ENCODE measurements around the gene SLC8A1.

The SLC8A1 gene

GRCh38 chr2:40230707-40231432 is 221.0 kb downstream of the SLC8A1 start:
- DNase-seq (ENCODE audit: low read depth), result no peak

- no peak for DNase-seq (ENCODE audit: low read depth)
Observed at GRCh38 chr2:40230186-40230585, 221.7 kb downstream of the SLC8A1 start.

GRCh38 chr2:40228310-40228709 is 223.6 kb downstream of the SLC8A1 start:
- no peak for DNase-seq (ENCODE audit: low read depth)

- DNase-seq (ENCODE audit: low read depth), result no peak
Observed at GRCh38 chr2:40227210-40227609, 224.7 kb downstream of the SLC8A1 start.

- no peak for DNase-seq (ENCODE audit: low read depth)
Observed at GRCh38 chr2:40226637-40227036, 225.3 kb downstream of the SLC8A1 start.

GRCh38 chr2:40225670-40226210 is 226.2 kb downstream of the SLC8A1 start:
- no peak for DNase-seq (ENCODE audit: low read depth)

- DNase-seq (ENCODE audit: low read depth), result no peak
Observed at GRCh38 chr2:40224318-40224717, 227.6 kb downstream of the SLC8A1 start.

GRCh38 chr2:40220177-40220925 is 231.5 kb downstream of the SLC8A1 start:
- no peak for DNase-seq (ENCODE audit: low read depth)

- no peak for DNase-seq (ENCODE audit: low read depth)
Observed at GRCh38 chr2:40219141-40219540, 232.7 kb downstream of the SLC8A1 start.

- no peak for DNase-seq (ENCODE audit: low read depth)
Observed at GRCh38 chr2:40218679-40219078, 233.2 kb downstream of the SLC8A1 start.

GRCh38 chr2:40213619-40214018 is 238.3 kb downstream of the SLC8A1 start:
- DNase-seq (ENCODE audit: low read depth), result no peak

- no peak for DNase-seq (ENCODE audit: low read depth)
Observed at GRCh38 chr2:40213071-40213470, 238.8 kb downstream of the SLC8A1 start.

GRCh38 chr2:40210968-40211353 is 240.9 kb downstream of the SLC8A1 start:
- no peak for DNase-seq (ENCODE audit: low read depth)

GRCh38 chr2:40210344-40210967 is 241.4 kb downstream of the SLC8A1 start:
- DNase-seq (ENCODE audit: low read depth), result no peak

GRCh38 chr2:40209761-40210160 is 242.1 kb downstream of the SLC8A1 start:
- DNase-seq (ENCODE audit: low read depth), result no peak

- DNase-seq (ENCODE audit: low read depth), result no peak
Observed at GRCh38 chr2:40208463-40208862, 243.4 kb downstream of the SLC8A1 start.

- DNase-seq (ENCODE audit: low read depth), result no peak
Observed at GRCh38 chr2:40204268-40204667, 247.6 kb downstream of the SLC8A1 start.

- DNase-seq (ENCODE audit: low read depth), result no peak
Observed at GRCh38 chr2:40202798-40203400, 249.0 kb downstream of the SLC8A1 start.

- no peak for DNase-seq (ENCODE audit: low read depth)
Observed at GRCh38 chr2:40201425-40201824, 250.5 kb downstream of the SLC8A1 start.

- DNase-seq (ENCODE audit: low read depth), result no peak
Observed at GRCh38 chr2:40200366-40200915, 251.4 kb downstream of the SLC8A1 start.

GRCh38 chr2:40199771-40200170 is 252.1 kb downstream of the SLC8A1 start:
- no peak for DNase-seq (ENCODE audit: low read depth)

- DNase-seq (ENCODE audit: low read depth), result no peak
Observed at GRCh38 chr2:40197121-40197520, 254.8 kb downstream of the SLC8A1 start.
